CD14-positive monocyte (primary cell): ENCODE data around the gene WEE2. TPM values are rescaled to one million over a fixed set of nuclear protein-coding genes. Genes with fewer than 3 reads are reported as not detected.

Source experiments
- DNase-seq, 3 donors: peaks; one replicate each; pipeline ENCODE4 v3.0.0-alpha.2; 2011 to 2022
- H2AFZ ChIP-seq: 2 replicates; pipeline ENCODE4 v1.6.0; 2012; ENCODE audit warnings: mild to moderate bottlenecking, low read depth, low read length, inconsistent platforms; ENCODE audit not compliant: insufficient read depth, poor library complexity, severe bottlenecking
- H3K27ac ChIP-seq, 2 donors: 1 replicate in 1 of 2; 2 replicates in 1 of 2; pipeline ENCODE4 v1.5.1; 2012 to 2013; ENCODE audit warnings: low read length in 2 of 2, control low read depth in 1 of 2, inconsistent platforms in 1 of 2, low read depth in 1 of 2, mild to moderate bottlenecking in 1 of 2
- H3K27me3 ChIP-seq, 2 donors: one replicate each; pipeline versions ENCODE4 v1.6.0 to v1.6.1; 2011 to 2013; ENCODE audit warnings: low read length in 2 of 2; ENCODE audit not compliant: control insufficient read depth in 2 of 2, insufficient read depth in 2 of 2
- H3K36me3 ChIP-seq, 2 donors: replicated peaks in 1 of 2; 1 replicate in 1 of 2; 2 replicates in 1 of 2; pipeline versions ENCODE4 v1.5.1 to v1.6.1; 2012 to 2013; ENCODE audit warnings: low read length in 2 of 2, control low read depth in 1 of 2, inconsistent platforms in 1 of 2, mild to moderate bottlenecking in 1 of 2; ENCODE audit not compliant: insufficient read depth in 2 of 2, control insufficient read depth in 1 of 2
- H3K4me1 ChIP-seq, 2 donors: 1 replicate in 1 of 2; 2 replicates in 1 of 2; pipeline versions ENCODE4 v1.5.1 to v1.6.1; 2012 to 2013; ENCODE audit warnings: low read length in 2 of 2, control low read depth in 1 of 2, inconsistent platforms in 1 of 2, mild to moderate bottlenecking in 1 of 2, moderate library complexity in 1 of 2; ENCODE audit not compliant: insufficient read depth in 2 of 2, control insufficient read depth in 1 of 2
- H3K4me2 ChIP-seq: replicated peaks from 2 replicates; pipeline ENCODE3; 2012; ENCODE audit warnings: low read length, moderate library complexity, mild to moderate bottlenecking; ENCODE audit not compliant: poor library complexity, severe bottlenecking; ENCODE audit errors: extremely low read depth
- H3K4me3 ChIP-seq, 3 experiments: fragments of 200-600 bp in 1 of 3; sonication (generic) in 1 of 3; replicated peaks in 1 of 3; 1 replicate in 2 of 3; 2 replicates in 1 of 3; pipeline ENCODE4 v1.5.1; 2011 to 2013; ENCODE audit warnings: low read length in 3 of 3, mild to moderate bottlenecking in 3 of 3, control low read depth in 2 of 3, low read depth in 2 of 3, inconsistent platforms in 1 of 3, moderate library complexity in 1 of 3
- H3K79me2 ChIP-seq: 2 replicates; pipeline ENCODE4 v1.6.0; 2012; ENCODE audit warnings: mild to moderate bottlenecking, control low read depth, inconsistent platforms, low read length, moderate library complexity; ENCODE audit not compliant: insufficient read depth
- H3K9ac ChIP-seq: 2 replicates; pipeline ENCODE4 v1.6.0; 2017; ENCODE audit warnings: low read length, mild to moderate bottlenecking; ENCODE audit not compliant: insufficient read depth, poor library complexity, severe bottlenecking
- H3K9me3 ChIP-seq, 2 donors: replicated peaks in 1 of 2; 1 replicate in 1 of 2; 2 replicates in 1 of 2; pipeline versions ENCODE4 v1.5.1 to v1.6.1; 2012 to 2013; ENCODE audit warnings: low read length in 2 of 2, control low read depth in 1 of 2; ENCODE audit not compliant: control insufficient read depth in 1 of 2, insufficient read depth in 1 of 2
- H4K20me1 ChIP-seq: 2 replicates; pipeline ENCODE4 v1.6.0; 2012; ENCODE audit warnings: mild to moderate bottlenecking, low read length, control low read depth, moderate library complexity; ENCODE audit not compliant: insufficient read depth
- H3K27ac Mint-ChIP-seq, 7 donors: one replicate each; pipeline ENCODE4 v1.8.0; 2020; ENCODE audit warnings: mild to moderate bottlenecking in 7 of 7, mixed read lengths in 7 of 7, moderate library complexity in 6 of 7, inconsistent platforms in 2 of 7
- H3K27me3 Mint-ChIP-seq, 3 donors: one replicate each; pipeline ENCODE4 v1.8.0; 2021 to 2022; ENCODE audit warnings: low read depth in 3 of 3, mild to moderate bottlenecking in 3 of 3, mixed read lengths in 3 of 3, moderate library complexity in 3 of 3, inconsistent platforms in 1 of 3
- H3K36me3 Mint-ChIP-seq, 2 donors: one replicate each; pipeline ENCODE4 v1.8.0; 2020; ENCODE audit warnings: mixed read lengths in 2 of 2, inconsistent platforms in 1 of 2, mild to moderate bottlenecking in 1 of 2
- H3K4me1 Mint-ChIP-seq: one replicate; pipeline ENCODE4 v1.8.0; 2020; ENCODE audit warnings: mild to moderate bottlenecking, mixed read lengths
- H3K4me3 Mint-ChIP-seq, 2 donors: one replicate each; pipeline ENCODE4 v1.8.0; 2020; ENCODE audit warnings: mild to moderate bottlenecking in 2 of 2, mixed read lengths in 2 of 2, moderate library complexity in 1 of 2
- H3K9me3 Mint-ChIP-seq, 7 donors: one replicate each; pipeline ENCODE4 v1.8.0; 2020 to 2022; ENCODE audit warnings: mixed read lengths in 7 of 7, mild to moderate bottlenecking in 6 of 7, moderate library complexity in 6 of 7, inconsistent platforms in 2 of 7
- WGBS: methylation state at CpG from one replicate; pipeline ENCODE4 v1.1.5; 2013; ENCODE audit warnings: missing lambda C conversion rate; ENCODE audit not compliant: insufficient coverage; 5-methylcytosine and 5-hydroxymethylcytosine counted together
- intact Hi-C, 2 donors: fragments of 100-400 bp; cut with micrococcal nuclease; formaldehyde crosslinking; loops; one replicate each; pipeline versions ENCODE4 v1.15.0 to v1.15.1; 2023
- polyA plus RNA-seq, 3 donors: library from polyadenylated mRNA; depleted of rRNA in 1 of 3; unstranded in 2 of 3; stranded (reverse) in 1 of 3; fragments of 300-500 nt in 2 of 3; fragments of >200 nt in 1 of 3; fragmentation: Illumina TruSeq in 2 of 3; gene quantifications; 1 replicate in 2 of 3; 2 replicates in 1 of 3; pipeline ENCODE4 v1.2.3, GENCODE V29; 2012 to 2021
- TF ChIP-seq, protein P1 (sequence below): fragments of 200-600 bp; IDR thresholded peaks from one replicate; pipeline ENCODE4 v1.8.0; 2022; ENCODE audit warnings: antibody characterized with exemption, mild to moderate bottlenecking

WEE2 gene
- polyA plus RNA-seq, 3 donors = not detected

DNA sequence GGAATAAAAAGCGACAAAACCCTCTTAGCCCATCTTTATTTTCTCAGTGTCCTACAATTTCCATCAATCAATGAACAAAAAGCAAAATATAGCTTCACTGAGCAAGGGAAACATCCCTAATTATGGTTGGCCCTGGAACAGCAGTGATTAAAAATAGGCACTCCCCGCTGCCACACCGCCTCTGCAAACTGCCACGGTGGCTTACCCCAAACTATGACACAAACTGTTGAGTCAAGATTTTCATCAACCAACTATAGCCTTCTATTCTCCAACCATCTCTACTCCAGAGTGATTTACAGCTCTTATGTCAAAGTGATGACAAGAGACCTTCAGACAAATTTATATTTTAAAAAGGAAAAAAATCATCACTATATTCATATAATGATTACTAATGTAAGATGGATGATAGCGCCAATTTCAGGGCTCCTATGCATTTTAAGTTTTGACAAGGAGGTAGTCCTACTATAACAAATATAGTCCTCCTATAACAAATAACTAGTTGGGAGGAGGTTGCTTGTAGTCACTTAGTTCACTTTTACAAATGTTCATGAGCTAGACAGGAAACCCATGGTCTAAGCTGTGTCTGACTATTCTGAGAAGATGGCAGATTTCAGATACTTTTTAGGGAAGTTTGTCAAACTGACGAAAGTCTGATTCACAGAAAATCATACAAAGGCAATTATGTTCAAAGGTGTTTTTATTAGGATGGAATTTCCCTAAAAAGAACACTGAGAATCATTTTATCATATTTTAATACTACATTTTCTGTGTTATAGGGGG is 32.5 kb upstream of the WEE2 start:
- Histone ChIP-seq H3K36me3 (no peaks in the 10 kb centered on the region), H4K20me1 (no peaks in the 10 kb centered on the region), H3K27ac (peak overlapping the region in 1 of 2 donors; percentile 64), H3K9ac (no peak overlapping the region), H3K4me2 (no peak overlapping the region), H3K9me3 (peaks cover 0 to 3% of the 10 kb centered on the region in 2 donors), H3K27me3 (no peaks in the 10 kb centered on the region), H3K79me2 (no peaks in the 10 kb centered on the region), H3K4me1 (peaks cover 31 to 35% of the 10 kb centered on the region in 2 donors), H2AFZ (no peak overlapping the region), H3K4me3 (no peak overlapping the region)
- intact Hi-C loops = no loop called here
- peak; percentile 67 to 82 (median 81) for DNase-seq
- Mint-ChIP-seq H3K27me3 (no peaks in the 10 kb centered on the region), H3K27ac (peak overlapping the region; percentile 6 to 79 (median 59)), H3K36me3 (peaks cover 3 to 7% of the 10 kb centered on the region in 2 donors), H3K9me3 (peaks cover 0 to 4% (median 0%) of the 10 kb centered on the region in 7 donors), H3K4me1 (peaks cover 39% of the 10 kb centered on the region), H3K4me3 (no peak overlapping the region)
- TF ChIP-seq, protein P1, sequence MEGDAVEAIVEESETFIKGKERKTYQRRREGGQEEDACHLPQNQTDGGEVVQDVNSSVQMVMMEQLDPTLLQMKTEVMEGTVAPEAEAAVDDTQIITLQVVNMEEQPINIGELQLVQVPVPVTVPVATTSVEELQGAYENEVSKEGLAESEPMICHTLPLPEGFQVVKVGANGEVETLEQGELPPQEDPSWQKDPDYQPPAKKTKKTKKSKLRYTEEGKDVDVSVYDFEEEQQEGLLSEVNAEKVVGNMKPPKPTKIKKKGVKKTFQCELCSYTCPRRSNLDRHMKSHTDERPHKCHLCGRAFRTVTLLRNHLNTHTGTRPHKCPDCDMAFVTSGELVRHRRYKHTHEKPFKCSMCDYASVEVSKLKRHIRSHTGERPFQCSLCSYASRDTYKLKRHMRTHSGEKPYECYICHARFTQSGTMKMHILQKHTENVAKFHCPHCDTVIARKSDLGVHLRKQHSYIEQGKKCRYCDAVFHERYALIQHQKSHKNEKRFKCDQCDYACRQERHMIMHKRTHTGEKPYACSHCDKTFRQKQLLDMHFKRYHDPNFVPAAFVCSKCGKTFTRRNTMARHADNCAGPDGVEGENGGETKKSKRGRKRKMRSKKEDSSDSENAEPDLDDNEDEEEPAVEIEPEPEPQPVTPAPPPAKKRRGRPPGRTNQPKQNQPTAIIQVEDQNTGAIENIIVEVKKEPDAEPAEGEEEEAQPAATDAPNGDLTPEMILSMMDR = no peak
- 7% methylated on average over 3 of the region's 6 CpGs for WGBS

GRCh38 chr7:141676618-141677017 is 31.5 kb upstream of the WEE2 start:
- no peak for DNase-seq
- TF ChIP-seq, protein P1 = no peak
- no peaks in the 10 kb centered on the region for H3K27me3 Mint-ChIP-seq
- Histone ChIP-seq H4K20me1 (no peaks in the 10 kb centered on the region), H3K27ac (peak overlapping the region in 1 of 2 donors; percentile 64), H3K9ac (no peak overlapping the region), H2AFZ (no peak overlapping the region), H3K4me3 (no peak overlapping the region), H3K27me3 (no peaks in the 10 kb centered on the region), H3K9me3 (peaks cover 0 to 3% of the 10 kb centered on the region in 2 donors), H3K4me2 (no peak overlapping the region), H3K79me2 (no peaks in the 10 kb centered on the region), H3K4me1 (peaks cover 29 to 33% of the 10 kb centered on the region in 2 donors), H3K36me3 (no peaks in the 10 kb centered on the region)
- WGBS = 6% methylated on average over 2 of the region's 3 CpGs
- H3K4me3 Mint-ChIP-seq = no peak overlapping the region
- H3K36me3 Mint-ChIP-seq = peaks cover 9 to 13% of the 10 kb centered on the region in 2 donors
- H3K4me1 Mint-ChIP-seq = peaks cover 36% of the 10 kb centered on the region
- peaks cover 0 to 4% (median 0%) of the 10 kb centered on the region in 7 donors for H3K9me3 Mint-ChIP-seq
- intact Hi-C loops = no loop called here
- peak overlapping the region in 4 of 7 donors; percentile 50 to 68 (median 58) for H3K27ac Mint-ChIP-seq
